Smooth muscle cell (in vitro differentiated cells): ENCODE results near the gene CCDC88A. TPM values are rescaled to one million over a fixed set of nuclear protein-coding genes. Genes with fewer than 3 reads are reported as not detected.

Experiments
- DNase-seq: peaks from one replicate; lab custom pipeline; 2025; ENCODE audit not compliant: unreplicated experiment; lab: John Stamatoyannopoulos, UW
- H2AFZ ChIP-seq: fragments of 200-600 bp; sonication (generic); 2 replicates; pipeline ENCODE4 v1.6.0; 2016; ENCODE audit warnings: antibody characterized with exemption, low read depth, mild to moderate bottlenecking
- H3F3A ChIP-seq: fragments of 200-600 bp; sonication (generic); 2 replicates; pipeline ENCODE4 v1.6.0; 2017; ENCODE audit warnings: antibody characterized with exemption, low read depth
- H3K27ac ChIP-seq: fragments of 200-600 bp; sonication (generic); 2 replicates; pipeline ENCODE4 v1.5.1; 2016; ENCODE audit warnings: low read depth, mild to moderate bottlenecking
- H3K27me3 ChIP-seq: fragments of 200-600 bp; sonication (generic); 2 replicates; pipeline ENCODE4 v1.6.1; 2016; ENCODE audit warnings: low read depth, mild to moderate bottlenecking
- H3K36me3 ChIP-seq: fragments of 200-600 bp; sonication (generic); 2 replicates; pipeline ENCODE4 v1.5.1; 2016; ENCODE audit warnings: low read depth
- H3K4me1 ChIP-seq: fragments of 200-600 bp; sonication (generic); 2 replicates; pipeline ENCODE4 v1.5.1; 2016; ENCODE audit warnings: low read depth
- H3K4me2 ChIP-seq: fragments of 200-600 bp; sonication (generic); 2 replicates; pipeline ENCODE4 v1.6.0; 2016; ENCODE audit warnings: mild to moderate bottlenecking
- H3K4me3 ChIP-seq: fragments of 200-600 bp; sonication (generic); 2 replicates; pipeline ENCODE4 v1.5.1; 2016; ENCODE audit warnings: mild to moderate bottlenecking
- H3K79me2 ChIP-seq: fragments of 200-600 bp; sonication (generic); 2 replicates; pipeline ENCODE4 v1.6.0; 2016; ENCODE audit warnings: low read depth, mild to moderate bottlenecking
- H3K9ac ChIP-seq: fragments of 200-600 bp; sonication (generic); 2 replicates; pipeline ENCODE4 v1.6.0; 2016; ENCODE audit warnings: low read depth
- H3K9me3 ChIP-seq: fragments of 200-600 bp; sonication (generic); replicated peaks from 2 replicates; pipeline ENCODE4 v1.5.1; 2016; ENCODE audit warnings: low read depth
- H4K20me1 ChIP-seq: fragments of 200-600 bp; sonication (generic); 2 replicates; pipeline ENCODE4 v1.6.0; 2016; ENCODE audit warnings: low read depth
- WGBS: methylation state at CpG from one replicate; pipeline ENCODE4 v1.1.7; 2016; ENCODE audit warnings: low lambda C conversion rate; 5-methylcytosine and 5-hydroxymethylcytosine counted together
- polyA plus RNA-seq: library from polyadenylated mRNA; unstranded; fragments of >200 nt; fragmentation: Nextera tagmentation; extraction: Ambion mirVana; gene quantifications from 2 replicates; pipeline ENCODE4 v1.2.1, GENCODE V29; 2016
- total RNA-seq: library from RNA; depleted of rRNA; stranded (reverse); fragments of >200 nt; gene quantifications from 2 replicates; pipeline ENCODE4 v1.2.3, GENCODE V29; 2014
- TF ChIP-seq, protein P1 (sequence below): fragments of 200-600 bp; sonication (generic); IDR thresholded peaks from 2 replicates; pipeline ENCODE4 v1.5.1; 2017; ENCODE audit warnings: borderline replicate concordance, mild to moderate bottlenecking, antibody characterized with exemption; ENCODE audit not compliant: insufficient read depth, poor library complexity, severe bottlenecking

The CCDC88A gene
- total and polyA plus RNA-seq, 2 experiments from 2014 or later: 28.8 to 71.1 TPM

- Histone ChIP-seq H3K4me1 (peaks cover 6% of the 10 kb centered on the region), H4K20me1 (no peaks in the 10 kb centered on the region), H3F3A (no peaks in the 10 kb centered on the region), H3K4me2 (no peak overlapping the region), H3K79me2 (no peaks in the 10 kb centered on the region), H3K36me3 (peaks cover 3% of the 10 kb centered on the region), H3K27me3 (no peaks in the 10 kb centered on the region), H3K27ac (no peak overlapping the region), H3K9ac (no peak overlapping the region), H3K9me3 (no peaks in the 10 kb centered on the region), H2AFZ (no peak overlapping the region), H3K4me3 (no peak overlapping the region)
- WGBS: 92% methylated on average over 4 of the region's 4 CpGs
- no peak for DNase-seq
- TF ChIP-seq, protein P1, sequence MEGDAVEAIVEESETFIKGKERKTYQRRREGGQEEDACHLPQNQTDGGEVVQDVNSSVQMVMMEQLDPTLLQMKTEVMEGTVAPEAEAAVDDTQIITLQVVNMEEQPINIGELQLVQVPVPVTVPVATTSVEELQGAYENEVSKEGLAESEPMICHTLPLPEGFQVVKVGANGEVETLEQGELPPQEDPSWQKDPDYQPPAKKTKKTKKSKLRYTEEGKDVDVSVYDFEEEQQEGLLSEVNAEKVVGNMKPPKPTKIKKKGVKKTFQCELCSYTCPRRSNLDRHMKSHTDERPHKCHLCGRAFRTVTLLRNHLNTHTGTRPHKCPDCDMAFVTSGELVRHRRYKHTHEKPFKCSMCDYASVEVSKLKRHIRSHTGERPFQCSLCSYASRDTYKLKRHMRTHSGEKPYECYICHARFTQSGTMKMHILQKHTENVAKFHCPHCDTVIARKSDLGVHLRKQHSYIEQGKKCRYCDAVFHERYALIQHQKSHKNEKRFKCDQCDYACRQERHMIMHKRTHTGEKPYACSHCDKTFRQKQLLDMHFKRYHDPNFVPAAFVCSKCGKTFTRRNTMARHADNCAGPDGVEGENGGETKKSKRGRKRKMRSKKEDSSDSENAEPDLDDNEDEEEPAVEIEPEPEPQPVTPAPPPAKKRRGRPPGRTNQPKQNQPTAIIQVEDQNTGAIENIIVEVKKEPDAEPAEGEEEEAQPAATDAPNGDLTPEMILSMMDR: no peak
These were observed 64.2 kb downstream of the CCDC88A start for GRCh38 chr2:55355451-55355850.

DNA sequence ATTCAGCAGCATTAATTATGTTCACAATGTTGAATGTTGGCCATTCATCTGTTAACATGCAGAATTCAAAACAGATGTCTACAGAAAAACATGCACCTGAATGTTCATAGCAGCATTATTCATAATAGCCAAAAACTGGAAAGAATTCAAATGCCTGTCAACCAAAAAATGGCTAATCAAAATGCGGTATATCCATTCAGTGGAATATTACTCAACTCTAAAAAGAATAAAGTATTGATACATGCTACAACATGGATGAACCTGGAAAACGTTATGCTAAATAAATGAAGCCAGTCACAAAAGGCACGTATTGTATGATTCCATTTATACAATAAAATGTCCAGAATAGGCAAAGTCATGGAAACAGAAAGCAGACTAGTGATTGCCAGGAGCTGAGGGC lies 68.0 kb downstream of the CCDC88A start:
- DNase-seq: no peak
- Histone ChIP-seq H3F3A (no peaks in the 10 kb centered on the region), H2AFZ (no peak overlapping the region), H3K79me2 (no peaks in the 10 kb centered on the region), H3K36me3 (peaks cover 3% of the 10 kb centered on the region), H3K4me3 (no peak overlapping the region), H3K4me2 (no peak overlapping the region), H3K27me3 (no peaks in the 10 kb centered on the region), H3K9ac (no peak overlapping the region), H3K9me3 (no peaks in the 10 kb centered on the region), H3K4me1 (no peaks in the 10 kb centered on the region), H4K20me1 (no peaks in the 10 kb centered on the region), H3K27ac (no peak overlapping the region)
- WGBS: 99% methylated on average over 3 of the region's 3 CpGs
- TF ChIP-seq, protein P1: no peak

DNA sequence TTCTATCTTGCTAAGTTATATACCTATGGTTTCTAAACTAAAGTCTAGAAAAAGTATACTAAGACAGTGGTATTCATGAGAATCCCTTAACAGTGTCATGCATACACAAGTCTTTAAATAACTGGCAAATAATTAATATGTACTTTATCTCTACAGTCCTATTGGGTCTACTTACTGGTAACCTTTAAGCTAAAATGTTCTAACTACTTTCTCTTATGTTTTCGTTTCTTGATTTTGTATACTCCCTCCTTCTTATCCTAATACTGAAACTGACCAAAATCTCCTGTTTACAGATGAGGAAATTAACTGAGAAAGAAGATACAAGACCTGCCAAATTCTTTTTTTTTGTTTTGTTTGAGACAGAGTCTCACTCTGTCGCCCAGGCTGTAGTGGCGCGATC lies 74.6 kb downstream of the CCDC88A start:
- Histone ChIP-seq H4K20me1 (no peaks in the 10 kb centered on the region), H3F3A (no peaks in the 10 kb centered on the region), H3K4me1 (no peaks in the 10 kb centered on the region), H3K36me3 (peaks cover 17% of the 10 kb centered on the region), H3K79me2 (no peaks in the 10 kb centered on the region), H3K27me3 (no peaks in the 10 kb centered on the region), H3K4me2 (no peak overlapping the region), H3K4me3 (no peak overlapping the region), H3K9ac (no peak overlapping the region), H3K9me3 (no peaks in the 10 kb centered on the region), H3K27ac (no peak overlapping the region), H2AFZ (no peak overlapping the region)
- WGBS: 100% methylated on average over 4 of the region's 4 CpGs
- DNase-seq: no peak
- TF ChIP-seq, protein P1: no peak

DNA sequence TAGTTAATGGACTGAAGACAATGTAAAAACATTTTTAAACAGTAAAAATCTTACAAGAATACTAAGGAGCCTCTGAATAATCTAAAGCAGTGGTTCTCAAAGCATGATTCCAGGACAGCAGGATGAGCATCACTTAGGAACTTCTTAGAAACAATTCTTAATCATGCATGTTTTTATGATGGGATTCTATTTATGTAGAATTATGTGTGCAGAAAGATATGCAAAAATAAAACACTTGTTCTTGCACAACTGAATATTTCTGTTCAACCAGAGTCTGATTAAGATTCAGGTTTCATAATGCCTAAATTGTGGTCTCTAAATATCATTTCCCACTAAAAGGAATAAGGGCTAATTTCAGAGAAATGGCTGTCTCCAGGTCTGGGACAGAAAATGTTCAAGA lies 81.4 kb downstream of the CCDC88A start:
- TF ChIP-seq, protein P1: no peak
- Histone ChIP-seq H3F3A (no peaks in the 10 kb centered on the region), H3K4me2 (no peak overlapping the region), H3K4me1 (no peaks in the 10 kb centered on the region), H4K20me1 (no peaks in the 10 kb centered on the region), H3K27ac (no peak overlapping the region), H2AFZ (no peak overlapping the region), H3K27me3 (no peaks in the 10 kb centered on the region), H3K9me3 (no peaks in the 10 kb centered on the region), H3K4me3 (no peak overlapping the region), H3K36me3 (peaks cover 10% of the 10 kb centered on the region), H3K79me2 (no peaks in the 10 kb centered on the region), H3K9ac (no peak overlapping the region)
- no peak for DNase-seq
